Measurements from ENCODE around the gene NHERF2. TPM values are rescaled to one million over a fixed set of nuclear protein-coding genes. Genes with fewer than 3 reads are reported as not detected.

The NHERF2 gene
- total and polyA plus RNA-seq, 9 of the 15 experiments (the other 6 are each of a cell fraction or from before 2014, with no cell fraction given): 0.15 to 42.0 (median 12.5) TPM

DNA sequence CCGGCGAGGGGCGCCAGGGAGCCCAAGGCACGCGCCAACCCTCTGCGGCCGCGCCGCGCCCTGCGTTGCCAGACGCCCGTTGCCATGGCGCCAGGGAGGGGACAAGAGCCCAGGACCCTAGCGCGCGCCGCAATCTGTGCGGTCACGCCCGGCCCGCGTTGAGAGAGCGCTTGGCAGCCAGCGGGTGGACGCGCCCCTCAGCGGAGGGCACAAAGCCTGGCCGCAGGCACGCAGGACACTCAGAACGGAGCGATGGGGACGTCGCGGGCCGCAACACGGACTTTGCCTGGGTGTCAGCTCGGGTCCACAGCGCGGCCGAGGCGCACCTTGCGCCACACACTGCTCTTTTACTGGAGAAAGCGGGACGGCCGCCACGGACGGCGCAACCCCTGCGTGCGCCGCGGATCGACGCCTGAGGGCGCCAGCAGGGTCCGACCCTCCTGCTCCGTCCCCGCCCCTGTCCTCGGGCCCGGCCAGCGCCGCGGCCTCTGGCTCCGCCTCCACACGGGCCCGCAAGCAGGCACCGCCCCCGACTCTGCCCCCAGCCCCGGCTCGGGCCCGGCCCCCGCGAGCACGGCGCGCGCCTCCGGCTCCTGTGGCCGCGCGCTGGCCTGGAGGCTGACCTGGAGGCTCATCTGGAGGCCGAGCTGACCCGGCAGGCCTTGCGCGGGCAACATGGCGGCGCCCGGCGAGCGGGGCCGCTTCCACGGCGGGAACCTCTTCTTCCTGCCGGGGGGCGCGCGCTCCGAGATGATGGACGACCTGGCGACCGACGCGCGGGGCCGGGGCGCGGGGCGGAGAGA, 43.0 kb upstream of the NHERF2 start, which contains the start of gene GFER (continued):
- TF ChIP-seq KAT8 (IDR thresholded peaks at IDR 0.05; ENCODE audit: low read depth): no peak
- no peak for TF ChIP-seq ZNF311 (CRISPR knock-in tag; IDR thresholded peaks at IDR 0.05)
- no peak; the same call in none of the 2 replicates for TF ChIP-seq CHD2 (IDR thresholded peaks at IDR 0.05; ENCODE audit: low read depth, low read length)
- TF ChIP-seq ETS2 (tag; IDR thresholded peaks at IDR 0.05; ENCODE audit: borderline replicate concordance, poor library complexity, severe bottlenecking): no peak
- TF ChIP-seq PCBP1 (IDR thresholded peaks at IDR 0.05; ENCODE audit: low read depth, low read length, poor library complexity, severe bottlenecking): peak; percentile 80
- no peak for TF ChIP-seq TEAD2 (tag; IDR thresholded peaks at IDR 0.05)
- TF ChIP-seq HCFC1 (IDR thresholded peaks at IDR 0.05; ENCODE audit: low read depth, low read length): peak; percentile 76
- TF ChIP-seq ATF4 (CRISPR knock-in tag; IDR thresholded peaks at IDR 0.05): no peak
- TF ChIP-seq ZSCAN29 (IDR thresholded peaks at IDR 0.05): no peak
- no peak for TF ChIP-seq ZNF75A (CRISPR knock-in tag; IDR thresholded peaks at IDR 0.05)
- TF ChIP-seq NR2F6 (CRISPR knock-in tag; IDR thresholded peaks at IDR 0.05): peak; percentile 100
- TF ChIP-seq ZNF778 (CRISPR knock-in tag; IDR thresholded peaks at IDR 0.05): no peak
- no peak for TF ChIP-seq HMG20A (CRISPR knock-in tag; conservative IDR thresholded peaks at IDR 0.05)
- TF ChIP-seq, protein P1, sequence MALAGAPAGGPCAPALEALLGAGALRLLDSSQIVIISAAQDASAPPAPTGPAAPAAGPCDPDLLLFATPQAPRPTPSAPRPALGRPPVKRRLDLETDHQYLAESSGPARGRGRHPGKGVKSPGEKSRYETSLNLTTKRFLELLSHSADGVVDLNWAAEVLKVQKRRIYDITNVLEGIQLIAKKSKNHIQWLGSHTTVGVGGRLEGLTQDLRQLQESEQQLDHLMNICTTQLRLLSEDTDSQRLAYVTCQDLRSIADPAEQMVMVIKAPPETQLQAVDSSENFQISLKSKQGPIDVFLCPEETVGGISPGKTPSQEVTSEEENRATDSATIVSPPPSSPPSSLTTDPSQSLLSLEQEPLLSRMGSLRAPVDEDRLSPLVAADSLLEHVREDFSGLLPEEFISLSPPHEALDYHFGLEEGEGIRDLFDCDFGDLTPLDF (CRISPR knock-in tag; IDR thresholded peaks at IDR 0.05): peak; percentile 35; the same call in 1 of the 2 replicates
- no peak for TF ChIP-seq NFE2L1 (tag; IDR thresholded peaks at IDR 0.05; ENCODE audit: borderline replicate concordance, low read depth)
- no peak for TF ChIP-seq SMAD2 (IDR thresholded peaks at IDR 0.05; ENCODE audit: low read depth, low read length)
- no peak for TF ChIP-seq YBX1 (IDR thresholded peaks at IDR 0.05)
- no peak for TF ChIP-seq ASH1L (IDR thresholded peaks at IDR 0.05; ENCODE audit: borderline replicate concordance, low read depth, partially characterized antibody)
- no peak for TF ChIP-seq ZNF507 (tag; conservative IDR thresholded peaks at IDR 0.05)
- peak; percentile 44; the same call in 1 of the 2 replicates for TF ChIP-seq SOX6 (IDR thresholded peaks at IDR 0.05)
- peak; percentile 58 to 68; a peak in 2 of 4 replicates for TF ChIP-seq SIN3A (IDR thresholded peaks at IDR 0.05; ENCODE audit: borderline replicate concordance in 2 of 2, control insufficient read depth in 1 of 2, low read depth in 2 of 2, low read length in 2 of 2)
- no peak for TF ChIP-seq NCOA2 (IDR thresholded peaks at IDR 0.05; ENCODE audit: partially characterized antibody in 2 of 2)
- peak; percentile 31; the same call in 1 of the 2 replicates for TF ChIP-seq USF1 (CRISPR knock-in tag; IDR thresholded peaks at IDR 0.05)
- no peak for TF ChIP-seq ZNF785 (CRISPR knock-in tag; IDR thresholded peaks at IDR 0.05)
- TF ChIP-seq, protein P2, sequence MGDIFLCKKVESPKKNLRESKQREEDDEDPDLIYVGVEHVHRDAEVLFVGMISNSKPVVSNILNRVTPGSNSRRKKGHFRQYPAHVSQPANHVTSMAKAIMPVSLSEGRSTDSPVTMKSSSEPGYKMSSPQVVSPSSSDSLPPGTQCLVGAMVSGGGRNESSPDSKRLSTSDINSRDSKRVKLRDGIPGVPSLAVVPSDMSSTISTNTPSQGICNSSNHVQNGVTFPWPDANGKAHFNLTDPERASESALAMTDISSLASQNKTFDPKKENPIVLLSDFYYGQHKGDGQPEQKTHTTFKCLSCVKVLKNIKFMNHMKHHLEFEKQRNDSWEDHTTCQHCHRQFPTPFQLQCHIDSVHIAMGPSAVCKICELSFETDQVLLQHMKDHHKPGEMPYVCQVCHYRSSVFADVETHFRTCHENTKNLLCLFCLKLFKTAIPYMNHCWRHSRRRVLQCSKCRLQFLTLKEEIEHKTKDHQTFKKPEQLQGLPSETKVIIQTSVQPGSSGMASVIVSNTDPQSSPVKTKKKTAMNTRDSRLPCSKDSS (IDR thresholded peaks at IDR 0.05; ENCODE audit: low read depth, partially characterized antibody): no peak

All from K562 (cell line).